ENCODE measurements around the gene UBE2Z. TPM values are rescaled to one million over a fixed set of nuclear protein-coding genes. Genes with fewer than 3 reads are reported as not detected.

Gene UBE2Z
- total and polyA plus RNA-seq, 2 of the 8 experiments (the other 6 are each of a cell fraction or from before 2014, with no cell fraction given), result 73.4 to 75.9 TPM

- TF ChIP-seq USF2 (IDR thresholded peaks at IDR 0.05; ENCODE audit: low read length), result no peak
- no peak for TF ChIP-seq TAF1 (IDR thresholded peaks at IDR 0.05; ENCODE audit: low read depth, low read length)
- TF ChIP-seq YY1 (IDR thresholded peaks at IDR 0.05; ENCODE audit: low read depth, low read length), result no peak
- TF ChIP-seq RFX5 (IDR thresholded peaks at IDR 0.05; ENCODE audit: borderline replicate concordance, low read depth, low read length), result no peak
- TF ChIP-seq ATF3 (IDR thresholded peaks at IDR 0.05; ENCODE audit: insufficient read depth, low read depth, low read length), result no peak
Observed at GRCh38 chr17:48961516-48962233, 53.5 kb downstream of the UBE2Z start (continued).
